A549 (cell line): Measurements from ENCODE around the gene SETDB1.

Experiments used
- MAFK ChIP-seq: fragments of 450-650 bp; IDR thresholded peaks from 2 replicates; pipeline ENCODE4 v1.6.1; 2014; ENCODE audit not compliant: partially characterized antibody
- ZC3H11A ChIP-seq: fragments of 450-650 bp; IDR thresholded peaks from 2 replicates; pipeline ENCODE4 v1.6.1; 2014; ENCODE audit warnings: antibody characterized with exemption, mild to moderate bottlenecking
- TF ChIP-seq, protein P1 (sequence below): fragments of 250-450 bp; sonication (Bioruptor Pico); IDR thresholded peaks from 2 replicates; pipeline ENCODE4 v1.5.0; 2021; ENCODE audit warnings: mild to moderate bottlenecking, moderate library complexity, borderline replicate concordance
- TF ChIP-seq, protein P2 (sequence below): fragments of >200 bp; sonication (Bioruptor Twin); formaldehyde crosslinking; IDR thresholded peaks from 3 replicates; pipeline ENCODE4 v1.5.1; 2016

DNA sequence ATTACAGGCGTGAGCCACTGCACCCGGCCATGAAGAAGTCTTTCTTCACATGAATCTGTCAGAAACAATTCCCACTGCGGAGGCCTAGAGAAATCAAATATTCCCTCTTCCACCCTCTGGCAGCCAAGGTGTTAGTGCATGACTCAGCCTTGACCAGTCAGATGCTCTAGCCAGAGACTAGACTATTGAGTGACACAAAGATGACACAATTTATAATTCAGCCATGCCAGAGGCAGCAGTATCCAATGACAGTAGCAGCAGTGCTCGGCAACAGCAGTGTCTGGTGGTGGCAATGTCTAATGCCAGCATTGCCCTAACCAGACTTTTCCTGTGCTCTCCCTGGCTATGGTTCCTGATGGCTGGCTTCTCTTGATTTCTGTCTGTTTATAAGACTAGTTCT, 30.5 kb upstream of the SETDB1 start:
- TF ChIP-seq MAFK, result no peak
- TF ChIP-seq, protein P1, sequence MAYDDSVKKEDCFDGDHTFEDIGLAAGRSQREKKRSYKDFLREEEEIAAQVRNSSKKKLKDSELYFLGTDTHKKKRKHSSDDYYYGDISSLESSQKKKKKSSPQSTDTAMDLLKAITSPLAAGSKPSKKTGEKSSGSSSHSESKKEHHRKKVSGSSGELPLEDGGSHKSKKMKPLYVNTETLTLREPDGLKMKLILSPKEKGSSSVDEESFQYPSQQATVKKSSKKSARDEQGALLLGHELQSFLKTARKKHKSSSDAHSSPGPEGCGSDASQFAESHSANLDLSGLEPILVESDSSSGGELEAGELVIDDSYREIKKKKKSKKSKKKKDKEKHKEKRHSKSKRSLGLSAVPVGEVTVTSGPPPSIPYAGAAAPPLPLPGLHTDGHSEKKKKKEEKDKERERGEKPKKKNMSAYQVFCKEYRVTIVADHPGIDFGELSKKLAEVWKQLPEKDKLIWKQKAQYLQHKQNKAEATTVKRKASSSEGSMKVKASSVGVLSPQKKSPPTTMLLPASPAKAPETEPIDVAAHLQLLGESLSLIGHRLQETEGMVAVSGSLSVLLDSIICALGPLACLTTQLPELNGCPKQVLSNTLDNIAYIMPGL (CRISPR knock-in tag), result no peak
- TF ChIP-seq, protein P2, sequence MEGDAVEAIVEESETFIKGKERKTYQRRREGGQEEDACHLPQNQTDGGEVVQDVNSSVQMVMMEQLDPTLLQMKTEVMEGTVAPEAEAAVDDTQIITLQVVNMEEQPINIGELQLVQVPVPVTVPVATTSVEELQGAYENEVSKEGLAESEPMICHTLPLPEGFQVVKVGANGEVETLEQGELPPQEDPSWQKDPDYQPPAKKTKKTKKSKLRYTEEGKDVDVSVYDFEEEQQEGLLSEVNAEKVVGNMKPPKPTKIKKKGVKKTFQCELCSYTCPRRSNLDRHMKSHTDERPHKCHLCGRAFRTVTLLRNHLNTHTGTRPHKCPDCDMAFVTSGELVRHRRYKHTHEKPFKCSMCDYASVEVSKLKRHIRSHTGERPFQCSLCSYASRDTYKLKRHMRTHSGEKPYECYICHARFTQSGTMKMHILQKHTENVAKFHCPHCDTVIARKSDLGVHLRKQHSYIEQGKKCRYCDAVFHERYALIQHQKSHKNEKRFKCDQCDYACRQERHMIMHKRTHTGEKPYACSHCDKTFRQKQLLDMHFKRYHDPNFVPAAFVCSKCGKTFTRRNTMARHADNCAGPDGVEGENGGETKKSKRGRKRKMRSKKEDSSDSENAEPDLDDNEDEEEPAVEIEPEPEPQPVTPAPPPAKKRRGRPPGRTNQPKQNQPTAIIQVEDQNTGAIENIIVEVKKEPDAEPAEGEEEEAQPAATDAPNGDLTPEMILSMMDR, result no peak
- TF ChIP-seq ZC3H11A, result no peak
